Heart right ventricle (tissue), 16 donors: ENCODE measurements around the gene ACSF3. TPM values are rescaled to one million over a fixed set of nuclear protein-coding genes. Genes with fewer than 3 reads are reported as not detected.

Source experiments
- ATAC-seq, 8 donors: fragments of 200-7000 bp; cut with Tn5 transposase; one replicate each; pipeline ENCODE4 v1.9.1; 2020; ENCODE audit warnings: mild to moderate bottlenecking in 8 of 8, moderate library complexity in 8 of 8, moderate number of reproducible peaks in 1 of 8
- DNase-seq, 2 donors: peaks; one replicate each; pipeline ENCODE4 v3.0.0-alpha.2; 2020
- H3K27ac ChIP-seq, 10 donors: fragments of 200-600 bp; sonication (generic) in 2 of 10; one replicate each; pipeline versions ENCODE4 v1.5.0 to v1.8.0; 2020 to 2022; ENCODE audit warnings: mild to moderate bottlenecking in 3 of 10
- H3K27me3 ChIP-seq, 7 donors: fragments of 200-600 bp; one replicate each; pipeline ENCODE4 v1.8.0; 2021 to 2022; ENCODE audit warnings: mild to moderate bottlenecking in 2 of 7
- H3K36me3 ChIP-seq, 9 donors: fragments of 200-600 bp; sonication (generic) in 1 of 9; one replicate each; pipeline versions ENCODE4 v1.5.0 to v1.8.0; 2020 to 2022; ENCODE audit warnings: mild to moderate bottlenecking in 2 of 9
- H3K4me1 ChIP-seq, 9 donors: fragments of 200-600 bp; sonication (generic) in 1 of 9; one replicate each; pipeline versions ENCODE4 v1.5.0 to v1.8.0; 2020 to 2022; ENCODE audit warnings: mild to moderate bottlenecking in 4 of 9
- H3K4me3 ChIP-seq, 10 donors: fragments of 200-600 bp; sonication (generic) in 2 of 10; one replicate each; pipeline versions ENCODE4 v1.5.0 to v1.8.0; 2020 to 2022; ENCODE audit warnings: mild to moderate bottlenecking in 7 of 10, moderate library complexity in 2 of 10
- H3K9me3 ChIP-seq, 11 donors: fragments of 200-600 bp in 10 of 11; sonication (generic) in 2 of 11; one replicate each; pipeline versions ENCODE4 v1.5.0 to v1.8.0; 2013 to 2022; ENCODE audit warnings: mild to moderate bottlenecking in 2 of 11, control low read depth in 1 of 11, moderate library complexity in 1 of 11
- CTCF ChIP-seq, 9 donors: fragments of 200-600 bp; sonication (generic) in 2 of 9; IDR thresholded peaks; one replicate each; pipeline versions ENCODE4 v1.5.0 to v1.8.0; 2021 to 2022; ENCODE audit warnings: antibody characterized with exemption in 9 of 9, mild to moderate bottlenecking in 5 of 9, moderate library complexity in 1 of 9
- WGBS, 2 donors: extraction: QIAGEN DNeasy Blood & Tissue Kit; methylation state at CpG; one replicate each; pipeline ENCODE4 v1.1.7; 2013; ENCODE audit warnings: inconsistent platforms in 1 of 2; 5-methylcytosine and 5-hydroxymethylcytosine counted together
- intact Hi-C, 10 donors: fragments of 100-400 bp; cut with DNase I; formaldehyde crosslinking; loops; one replicate each; pipeline versions ENCODE4 v1.11.1 to v1.14.2; 2022
- polyA plus RNA-seq, 2 donors: library from polyadenylated mRNA; stranded (reverse); fragments of 200-250 nt; gene quantifications; one replicate each; pipeline ENCODE4 v1.2.3, GENCODE V29; 2013
- total RNA-seq, 10 donors: library from RNA; stranded (reverse); fragmentation: NEBNext Ultra II Directional in 3 of 10; extraction: Animal tissue kit (Norgen Biotek cat#: 25700) in 3 of 10; gene quantifications; one replicate each; pipeline versions ENCODE4 v1.2.1 to v1.2.4, GENCODE V29; 2021 to 2023
- donor health status: Arrhythmogenic right ventricular cardiomyopathy.
- donor health status: ischemic (EF 13 %, LVEDD 7.1; RV severe dilation, severe dysfunction).
- donor health status: healthy with polysubstance abuse.
- donor health status: DM: no; HTN: yes; CAD: no.
- donor health status: DM: no; HTN: no; CAD: no.
- donor health status: ischemic (EF 25% LVEDD 6.9; RV normal size, moderate dysfunction).
- donor health status: ischemic (EF 25% LVEDD 5.7; RV mildly dilated, moderate dysfunction).
- donor health status: healthy.
- donor health status: DM: yes; HTN: yes; CAD: no.
- donor health status: Ischemic cardiomyopathy.
- donor health status: ischemic (EF 35%, LVEDD 5.7; RV mildly dilated, moderate dysfunction).
- donor health status: nonischemic (EF 11% LVEDD 7.7; RV severe dilation, severe dysfunction).
- donor health status: DM: yes; HTN: yes; CAD: no.
- donor health status: PGD.
- donor health status: ischemic (EF 29% LVEDD 5.4; RV normal size, mild dysfunction).
- donor health status: nonischemic (EF 23%, LVEDD 6.1; RV moderate dilation, normal function).

ACSF3 gene
- total and polyA plus RNA-seq, 12 donors = 11.0 to 36.9 (median 17.8) TPM

GRCh38 chr16:89051521-89052166 is 42.0 kb upstream of the ACSF3 start:
- peak in 1 of 2 donors; percentile 7 for DNase-seq
- TF ChIP-seq CTCF (IDR thresholded peaks at IDR 0.05) = no peak
- Histone ChIP-seq H3K9me3 (no peaks in the 10 kb centered on the region), H3K4me3 (no peak overlapping the region), H3K27ac (no peak overlapping the region), H3K36me3 (no peaks in the 10 kb centered on the region), H3K4me1 (no peaks in the 10 kb centered on the region), H3K27me3 (peaks cover 6 to 97% (median 71%) of the 10 kb centered on the region in 7 donors)
- ATAC-seq = no peak
- intact Hi-C loops = no loop called here
- WGBS, 2 donors = 70 to 73% methylated on average over 22 of the region's 22 CpGs

DNA sequence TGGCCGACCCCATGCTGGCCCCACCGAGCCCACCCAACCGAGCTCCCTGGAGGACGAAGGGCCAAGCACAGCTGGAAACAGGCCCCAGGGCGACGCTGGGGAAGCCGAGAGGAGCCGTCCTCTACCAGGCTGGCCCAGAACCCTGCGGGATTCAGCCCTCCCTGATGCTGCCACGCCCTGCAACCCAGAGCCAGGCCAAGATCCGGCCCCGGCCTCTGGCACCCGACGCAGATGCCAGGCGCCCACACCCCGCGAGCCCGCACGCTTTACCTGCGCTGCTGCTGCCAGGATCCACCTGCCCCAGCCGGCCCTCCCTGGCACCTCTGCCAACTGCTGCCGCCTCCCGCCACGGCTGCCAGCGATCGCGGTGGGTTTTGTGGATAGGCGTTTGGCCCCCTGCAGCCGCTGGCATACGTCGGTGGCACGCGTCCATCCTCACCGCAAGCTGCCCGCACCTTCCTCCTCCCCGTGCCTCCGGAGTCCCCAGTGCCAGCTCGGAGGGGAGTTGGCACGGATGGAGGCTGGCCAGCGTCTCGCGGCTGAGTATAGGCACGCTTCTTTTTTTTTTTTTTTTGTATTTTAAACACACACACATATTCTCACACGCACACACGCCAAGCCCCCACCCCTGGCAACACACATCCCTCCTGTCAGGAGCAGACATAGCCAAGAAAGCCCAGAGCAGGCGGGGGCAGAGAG is 41.3 kb upstream of the ACSF3 start:
- Histone ChIP-seq H3K9me3 (no peaks in the 10 kb centered on the region), H3K4me1 (no peaks in the 10 kb centered on the region), H3K4me3 (peak overlapping the region in 1 of 10 donors; percentile 29), H3K27me3 (peaks cover 6 to 97% (median 66%) of the 10 kb centered on the region in 7 donors), H3K36me3 (no peaks in the 10 kb centered on the region), H3K27ac (no peak overlapping the region)
- no peak for TF ChIP-seq CTCF (IDR thresholded peaks at IDR 0.05)
- WGBS, 2 donors = 89 to 90% methylated on average over 46 of the region's 46 CpGs
- intact Hi-C loops = no loop called here
- ATAC-seq (no peak), DNase-seq (peak in 1 of 2 donors; percentile 9)

DNA sequence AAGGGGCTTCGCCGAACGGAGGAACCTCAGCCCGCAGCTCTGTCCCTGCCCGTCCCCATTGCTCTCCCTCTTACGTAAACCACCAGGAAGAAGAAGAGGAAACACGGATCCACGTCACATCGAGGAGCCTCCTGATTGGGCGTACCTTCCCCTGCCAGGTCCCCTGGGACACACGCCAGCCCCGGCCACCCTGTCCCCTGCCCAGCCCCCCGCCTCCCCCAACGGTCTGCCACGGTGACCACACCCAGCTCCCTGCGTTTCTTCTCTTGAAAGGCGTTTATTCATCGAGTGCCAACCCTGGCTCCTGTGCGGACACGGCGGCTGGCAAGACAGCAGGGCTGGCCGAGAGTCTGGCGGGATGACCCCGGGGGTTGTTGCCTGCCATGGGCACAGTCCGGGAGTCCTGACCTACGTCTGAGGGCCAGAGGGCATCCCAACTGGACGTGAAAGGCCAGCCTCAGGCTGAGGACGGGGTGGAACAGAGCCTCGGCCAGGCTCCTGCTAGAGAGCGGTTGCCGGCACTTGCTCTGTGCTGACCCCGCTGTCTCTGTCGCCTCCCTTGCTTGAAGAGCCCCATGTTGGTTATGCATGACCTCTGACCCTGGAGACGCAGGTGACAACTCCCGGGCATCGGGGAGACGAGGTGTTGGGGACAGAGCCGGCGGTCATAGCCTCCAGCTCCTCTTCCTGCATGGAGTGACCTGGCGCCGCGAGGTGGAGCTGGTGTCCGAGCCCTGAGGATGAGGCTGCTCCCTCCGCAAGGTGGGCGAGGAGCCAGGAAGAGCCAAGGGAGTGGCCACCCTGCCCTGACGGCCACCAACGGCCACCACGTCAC is 40.5 kb upstream of the ACSF3 start:
- 69 to 72% methylated on average over 48 of the region's 48 CpGs for WGBS, 2 donors
- Histone ChIP-seq H3K9me3 (no peaks in the 10 kb centered on the region), H3K27me3 (peaks cover 6 to 96% (median 65%) of the 10 kb centered on the region in 7 donors), H3K27ac (no peak overlapping the region), H3K4me3 (peak overlapping the region in 1 of 10 donors; percentile 29), H3K4me1 (no peaks in the 10 kb centered on the region), H3K36me3 (no peaks in the 10 kb centered on the region)
- no peak for TF ChIP-seq CTCF (IDR thresholded peaks at IDR 0.05)
- DNase-seq = peak in 1 of 2 donors; percentile 12
- peak in 1 of 8 donors; percentile 38 for ATAC-seq
- intact Hi-C loops = no loop called here

GRCh38 chr16:89053725-89054029 is 40.0 kb upstream of the ACSF3 start:
- TF ChIP-seq CTCF (IDR thresholded peaks at IDR 0.05) = no peak
- Histone ChIP-seq H3K4me3 (no peak overlapping the region), H3K9me3 (no peaks in the 10 kb centered on the region), H3K27ac (no peak overlapping the region), H3K36me3 (no peaks in the 10 kb centered on the region), H3K4me1 (no peaks in the 10 kb centered on the region), H3K27me3 (peaks cover 6 to 96% (median 65%) of the 10 kb centered on the region in 7 donors)
- ATAC-seq (no peak), DNase-seq (no peak)
- intact Hi-C loops = no loop called here
- WGBS, 2 donors = 87 to 88% methylated on average over 14 to 16 of the region's 16 CpGs
